Glutamatergic neuron (in vitro differentiated cells): ENCODE data around the gene CFAP61. TPM values are rescaled to one million over a fixed set of nuclear protein-coding genes. Genes with fewer than 3 reads are reported as not detected.

Experiments
- DNase-seq: peaks from one replicate; pipeline ENCODE4 v3.0.0; 2022
- H3K27ac Mint-ChIP-seq: one replicate; pipeline ENCODE4 v1.8.0; 2020; ENCODE audit warnings: mild to moderate bottlenecking, mixed read lengths, inconsistent platforms; ENCODE audit not compliant: unreplicated experiment
- H3K27me3 Mint-ChIP-seq: one replicate; pipeline ENCODE4 v1.8.0; 2020; ENCODE audit warnings: mild to moderate bottlenecking, moderate library complexity, mixed read lengths, inconsistent platforms; ENCODE audit not compliant: unreplicated experiment
- H3K36me3 Mint-ChIP-seq: one replicate; pipeline ENCODE4 v1.8.0; 2020; ENCODE audit warnings: mild to moderate bottlenecking, mixed read lengths, inconsistent platforms; ENCODE audit not compliant: unreplicated experiment
- H3K4me1 Mint-ChIP-seq: one replicate; pipeline ENCODE4 v1.8.0; 2020; ENCODE audit warnings: mild to moderate bottlenecking, low read depth, mixed read lengths, inconsistent platforms; ENCODE audit not compliant: unreplicated experiment
- H3K4me3 Mint-ChIP-seq: one replicate; pipeline ENCODE4 v1.8.0; 2020; ENCODE audit warnings: mild to moderate bottlenecking, mixed read lengths, inconsistent platforms; ENCODE audit not compliant: unreplicated experiment
- H3K9me3 Mint-ChIP-seq: one replicate; pipeline ENCODE4 v1.8.0; 2020; ENCODE audit warnings: mild to moderate bottlenecking, moderate library complexity, mixed read lengths, inconsistent platforms; ENCODE audit not compliant: unreplicated experiment
- CTCF ChIP-seq: fragments of 200-600 bp; sonication (generic); IDR thresholded peaks from one replicate; pipeline ENCODE4 v1.5.0; 2021; ENCODE audit not compliant: partially characterized antibody, unreplicated experiment
- total RNA-seq: library from RNA; stranded (reverse); fragmentation: NEBNext Ultra II Directional; extraction: Animal tissue kit (Norgen Biotek cat#: 25700); gene quantifications from one replicate; pipeline ENCODE4 v1.2.1, GENCODE V29; 2021; ENCODE audit not compliant: unreplicated experiment

Gene CFAP61
- total RNA-seq, 1 donor from 2014 or later, result 5.0 TPM

- no peak for DNase-seq
- Mint-ChIP-seq H3K4me3 (no peak overlapping the region), H3K36me3 (peaks cover 4% of the 10 kb centered on the region), H3K9me3 (peaks cover 15% of the 10 kb centered on the region), H3K27me3 (peaks cover 7% of the 10 kb centered on the region), H3K27ac (no peak overlapping the region), H3K4me1 (peaks cover 19% of the 10 kb centered on the region)
- TF ChIP-seq CTCF, result no peak
Observed at GRCh38 chr20:20321917-20322316, 269.6 kb downstream of the CFAP61 start.

- Mint-ChIP-seq H3K27ac (no peak overlapping the region), H3K27me3 (no peaks in the 10 kb centered on the region), H3K9me3 (peaks cover 7% of the 10 kb centered on the region), H3K4me3 (no peak overlapping the region), H3K36me3 (peaks cover 4% of the 10 kb centered on the region), H3K4me1 (peaks cover 10% of the 10 kb centered on the region)
- TF ChIP-seq CTCF, result no peak
- no peak for DNase-seq
Observed at GRCh38 chr20:20322912-20323311, 270.6 kb downstream of the CFAP61 start.

- no peak for TF ChIP-seq CTCF
- peaks cover 4% of the 10 kb centered on the region for H3K9me3 Mint-ChIP-seq
- peaks cover 3% of the 10 kb centered on the region for H3K27me3 Mint-ChIP-seq
- H3K36me3 Mint-ChIP-seq, result peaks cover 12% of the 10 kb centered on the region
- H3K4me3 Mint-ChIP-seq, result no peak overlapping the region
- no peak overlapping the region for H3K27ac Mint-ChIP-seq
- DNase-seq, result no peak
- peaks cover 5% of the 10 kb centered on the region for H3K4me1 Mint-ChIP-seq
Observed at GRCh38 chr20:20327746-20328145, 275.4 kb downstream of the CFAP61 start.

DNA sequence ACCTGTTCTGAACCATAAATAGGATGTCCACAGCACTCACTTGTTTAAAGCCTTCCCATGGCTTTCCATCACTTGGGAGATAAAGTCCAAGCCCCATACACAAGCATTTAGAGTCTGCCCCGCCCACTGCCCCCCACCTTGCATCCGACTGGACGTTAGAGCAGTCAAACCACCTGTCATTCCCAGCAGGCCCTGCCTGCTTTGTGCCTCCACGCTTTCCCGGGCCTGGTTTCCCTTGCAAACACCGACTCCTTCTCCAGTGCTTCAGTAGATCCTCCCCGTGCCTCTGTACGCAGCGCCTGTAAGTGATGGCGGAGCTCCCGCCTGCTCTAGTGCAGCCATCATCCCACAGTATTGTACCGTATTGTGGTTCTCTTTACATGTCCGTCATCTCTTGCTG lies 277.2 kb downstream of the CFAP61 start:
- Mint-ChIP-seq H3K27ac (peak overlapping the region; percentile 25), H3K36me3 (peaks cover 12% of the 10 kb centered on the region), H3K4me3 (peak overlapping the region; percentile 8), H3K27me3 (peaks cover 3% of the 10 kb centered on the region), H3K4me1 (peaks cover 5% of the 10 kb centered on the region), H3K9me3 (peaks cover 4% of the 10 kb centered on the region)
- no peak for DNase-seq
- TF ChIP-seq CTCF, result no peak

GRCh38 chr20:20331156-20331555 lies 278.8 kb downstream of the CFAP61 start:
- Mint-ChIP-seq H3K4me3 (no peak overlapping the region), H3K4me1 (peaks cover 5% of the 10 kb centered on the region), H3K36me3 (peaks cover 14% of the 10 kb centered on the region), H3K9me3 (peaks cover 4% of the 10 kb centered on the region), H3K27me3 (peaks cover 3% of the 10 kb centered on the region), H3K27ac (no peak overlapping the region)
- no peak for TF ChIP-seq CTCF
- no peak for DNase-seq
